ENCODE measurements around the gene URB2. TPM values are rescaled to one million over a fixed set of nuclear protein-coding genes. Genes with fewer than 3 reads are reported as not detected.

The URB2 gene
- total RNA-seq, 4 donors from 2014 or later, result 7.8 to 14.1 (median 11.0) TPM

- intact Hi-C loops (cut with DNase I), result no loop called here
Measured at GRCh38 chr1:229614701-229615100, 11.3 kb upstream of the URB2 start.

GRCh38 chr1:229617351-229618100, 8.5 kb upstream of the URB2 start:
- H3K36me3 ChIP-seq, result peaks cover 0 to 20% (median 5%) of the 10 kb centered on the region in 3 donors
- TF ChIP-seq CTCF (IDR thresholded peaks at IDR 0.05) (no peak), POLR2A (IDR thresholded peaks at IDR 0.05) (no peak)
- intact Hi-C loops (cut with DNase I), result no loop called here
- no peak for DNase-seq
- no peaks in the 10 kb centered on the region for H3K9me3 ChIP-seq
- H3K4me3 ChIP-seq, result no peak overlapping the region
- peaks cover 0 to 25% (median 0%) of the 10 kb centered on the region in 3 donors for H3K4me1 ChIP-seq
- no peaks in the 10 kb centered on the region for H3K27me3 ChIP-seq
- WGBS, 2 donors, result 81 to 87% methylated on average over 9 to 11 of the region's 11 CpGs
- no peak overlapping the region for H3K27ac ChIP-seq

More at GRCh38 chr1:229614701-229615100, 11.3 kb upstream of the URB2 start:
- Histone ChIP-seq H3K27me3 (no peaks in the 10 kb centered on the region), H3K4me3 (no peak overlapping the region), H3K36me3 (peaks cover 0 to 48% (median 31%) of the 10 kb centered on the region in 3 donors), H3K27ac (no peak overlapping the region), H3K4me1 (no peaks in the 10 kb centered on the region), H3K9me3 (no peaks in the 10 kb centered on the region)
- WGBS, 2 donors, result 81 to 93% methylated on average over 2 of the region's 2 CpGs
- no peak for DNase-seq
- TF ChIP-seq POLR2A (IDR thresholded peaks at IDR 0.05) (no peak), CTCF (IDR thresholded peaks at IDR 0.05) (no peak)

GRCh38 chr1:229619002-229619401, 7.0 kb upstream of the URB2 start:
- no peak overlapping the region for H3K27ac ChIP-seq
- peaks cover 0 to 40% (median under 1%) of the 10 kb centered on the region in 3 donors for H3K4me1 ChIP-seq
- intact Hi-C loops (cut with DNase I), result no loop called here
- no peak for TF ChIP-seq CTCF (IDR thresholded peaks at IDR 0.05)
- no peak for TF ChIP-seq POLR2A (IDR thresholded peaks at IDR 0.05)
- H3K27me3 ChIP-seq, result no peaks in the 10 kb centered on the region
- H3K4me3 ChIP-seq, result no peak overlapping the region
- DNase-seq, result no peak
- no peaks in the 10 kb centered on the region for H3K9me3 ChIP-seq
- H3K36me3 ChIP-seq, result peaks cover 0 to 5% (median 0%) of the 10 kb centered on the region in 3 donors

GRCh38 chr1:229619614-229620013, 6.4 kb upstream of the URB2 start:
- intact Hi-C loops (cut with DNase I), result no loop called here
- Histone ChIP-seq H3K27me3 (no peaks in the 10 kb centered on the region), H3K36me3 (no peaks in the 10 kb centered on the region)

More at GRCh38 chr1:229619614-229620013, 6.4 kb upstream of the URB2 start:
- H3K4me3 ChIP-seq, result no peak overlapping the region
- H3K27ac ChIP-seq, result no peak overlapping the region
- peaks cover 0 to 46% (median 7%) of the 10 kb centered on the region in 3 donors for H3K4me1 ChIP-seq
- no peaks in the 10 kb centered on the region for H3K9me3 ChIP-seq
- DNase-seq, result no peak
- WGBS, 2 donors, result 83% methylated on average over 5 of the region's 5 CpGs
- TF ChIP-seq CTCF (IDR thresholded peaks at IDR 0.05) (no peak), POLR2A (IDR thresholded peaks at IDR 0.05) (no peak)
